WTC11 (cell line): ENCODE measurements around the gene KRT86. TPM values are rescaled to one million over a fixed set of nuclear protein-coding genes. Genes with fewer than 3 reads are reported as not detected.

ENCODE experiments used
- ATAC-seq: fragments of 200-7000 bp; cut with Tn5 transposase; 2 replicates; pipeline ENCODE4 v1.10.0; 2021; ENCODE audit warnings: mild to moderate bottlenecking, moderate library complexity
- CTCF ChIA-PET: fragments of 300-600 bp; sonication (Branson Sonifier 250); formaldehyde crosslinking; loops from one replicate; lab custom pipeline; 2021; ENCODE audit warnings: antibody characterized with exemption; lab: Charles Lee
- POLR2A ChIA-PET: fragments of 350-600 bp; sonication (Branson Sonifier 250); formaldehyde crosslinking; loops from one replicate; lab custom pipeline; 2021; ENCODE audit warnings: antibody characterized with exemption; lab: Charles Lee
- DNase-seq: peaks from one replicate; pipeline ENCODE4 v3.0.0; 2021; ENCODE audit warnings: low spot score
- H3K27ac Mint-ChIP-seq: 2 replicates; pipeline ENCODE4 v1.8.0; 2021; ENCODE audit warnings: mixed read lengths
- H3K27me3 Mint-ChIP-seq: 2 replicates; pipeline ENCODE4 v1.8.0; 2021; ENCODE audit warnings: low read depth, mild to moderate bottlenecking, moderate library complexity, mixed read lengths
- H3K36me3 Mint-ChIP-seq: 2 replicates; pipeline ENCODE4 v1.8.0; 2021; ENCODE audit warnings: mixed read lengths
- H3K4me1 Mint-ChIP-seq: 2 replicates; pipeline ENCODE4 v1.8.0; 2022; ENCODE audit warnings: mixed read lengths
- H3K4me3 Mint-ChIP-seq: 2 replicates; pipeline ENCODE4 v1.8.0; 2021; ENCODE audit warnings: mild to moderate bottlenecking, moderate library complexity, mixed read lengths
- H3K9me3 Mint-ChIP-seq: 2 replicates; pipeline ENCODE4 v1.8.0; 2021; ENCODE audit warnings: mixed read lengths
- CBFB ChIP-seq: sonication (generic); formaldehyde crosslinking; IDR thresholded peaks from 2 replicates; pipeline ENCODE4 v1.8.1; 2022; ENCODE audit warnings: mild to moderate bottlenecking, low read depth, missing genetic modification reagents
- CREM ChIP-seq: sonication (generic); formaldehyde crosslinking; IDR thresholded peaks from 2 replicates; pipeline ENCODE4 v1.8.1; 2022; ENCODE audit warnings: mild to moderate bottlenecking, missing genetic modification reagents, moderate library complexity
- ESRRA ChIP-seq: sonication (generic); formaldehyde crosslinking; IDR thresholded peaks from 2 replicates; pipeline ENCODE4 v1.8.1; 2022; ENCODE audit warnings: mild to moderate bottlenecking, missing genetic modification reagents, borderline replicate concordance
- FOXP1 ChIP-seq: sonication (generic); formaldehyde crosslinking; IDR thresholded peaks from 2 replicates; pipeline ENCODE4 v1.8.0; 2022; ENCODE audit warnings: missing genetic modification reagents, mild to moderate bottlenecking, moderate library complexity, borderline replicate concordance
- GABPB1 ChIP-seq: sonication (generic); formaldehyde crosslinking; IDR thresholded peaks from 2 replicates; pipeline ENCODE4 v1.8.1; 2023; ENCODE audit warnings: mild to moderate bottlenecking, missing genetic modification reagents
- MYBL2 ChIP-seq: sonication (generic); formaldehyde crosslinking; IDR thresholded peaks from 2 replicates; pipeline ENCODE4 v1.8.1; 2023; ENCODE audit warnings: mild to moderate bottlenecking, moderate library complexity, missing genetic modification reagents
- RELA ChIP-seq: sonication (generic); formaldehyde crosslinking; IDR thresholded peaks from 2 replicates; pipeline ENCODE4 v1.8.1; 2022; ENCODE audit warnings: missing genetic modification reagents, mild to moderate bottlenecking, borderline replicate concordance
- RORB ChIP-seq: fragments of 250-450 bp; sonication (Bioruptor Pico); IDR thresholded peaks from 2 replicates; pipeline ENCODE4 v1.9.0; 2021; ENCODE audit warnings: mild to moderate bottlenecking
- ZNF232 ChIP-seq: sonication (generic); formaldehyde crosslinking; IDR thresholded peaks from 2 replicates; pipeline ENCODE4 v1.8.0; 2022; ENCODE audit warnings: mild to moderate bottlenecking, missing genetic modification reagents
- ZNF263 ChIP-seq: sonication (generic); formaldehyde crosslinking; IDR thresholded peaks from 2 replicates; pipeline ENCODE4 v1.8.1; 2022; ENCODE audit warnings: low read depth, mild to moderate bottlenecking, moderate library complexity, missing genetic modification reagents
- total RNA-seq: library from RNA; stranded (reverse); gene quantifications from 3 replicates; pipeline ENCODE4 v1.2.3, GENCODE V29; 2021
- TF ChIP-seq, protein P1 (sequence below): fragments of 250-450 bp; sonication (Bioruptor Pico); IDR thresholded peaks from 2 replicates; pipeline ENCODE4 v1.9.0; 2021; ENCODE audit warnings: mild to moderate bottlenecking
- TF ChIP-seq, protein P2 (sequence below): fragments of 250-450 bp; sonication (Bioruptor Pico); IDR thresholded peaks from 2 replicates; pipeline ENCODE4 v2.1.2; 2022; ENCODE audit warnings: mild to moderate bottlenecking, moderate library complexity
- TF ChIP-seq, protein P3 (sequence below): sonication (generic); formaldehyde crosslinking; IDR thresholded peaks from 2 replicates; pipeline ENCODE4 v1.8.1; 2023; ENCODE audit warnings: mild to moderate bottlenecking, moderate library complexity, missing genetic modification reagents
- TF ChIP-seq, protein P4 (sequence below): sonication (generic); formaldehyde crosslinking; IDR thresholded peaks from 2 replicates; pipeline ENCODE4 v1.8.0; 2022; ENCODE audit warnings: mild to moderate bottlenecking, missing genetic modification reagents
- TF ChIP-seq, protein P5 (sequence below): sonication (generic); formaldehyde crosslinking; IDR thresholded peaks from 2 replicates; pipeline ENCODE4 v1.8.1; 2022; ENCODE audit warnings: mild to moderate bottlenecking, missing genetic modification reagents, moderate library complexity, borderline replicate concordance
- TF ChIP-seq, protein P6 (sequence below): sonication (generic); formaldehyde crosslinking; IDR thresholded peaks from 2 replicates; pipeline ENCODE4 v1.8.1; 2022; ENCODE audit warnings: mild to moderate bottlenecking, moderate library complexity, missing genetic modification reagents
- TF ChIP-seq, protein P7 (sequence below): sonication (generic); formaldehyde crosslinking; IDR thresholded peaks from 2 replicates; pipeline ENCODE4 v1.8.0; 2023; ENCODE audit warnings: missing genetic modification reagents
- TF ChIP-seq, protein P8 (sequence below): sonication (generic); formaldehyde crosslinking; IDR thresholded peaks from 2 replicates; pipeline ENCODE4 v1.8.0; 2022; ENCODE audit warnings: mild to moderate bottlenecking, missing genetic modification reagents

The KRT86 gene
- total RNA-seq, 1 experiment from 2014 or later, result 0.11 TPM

DNA sequence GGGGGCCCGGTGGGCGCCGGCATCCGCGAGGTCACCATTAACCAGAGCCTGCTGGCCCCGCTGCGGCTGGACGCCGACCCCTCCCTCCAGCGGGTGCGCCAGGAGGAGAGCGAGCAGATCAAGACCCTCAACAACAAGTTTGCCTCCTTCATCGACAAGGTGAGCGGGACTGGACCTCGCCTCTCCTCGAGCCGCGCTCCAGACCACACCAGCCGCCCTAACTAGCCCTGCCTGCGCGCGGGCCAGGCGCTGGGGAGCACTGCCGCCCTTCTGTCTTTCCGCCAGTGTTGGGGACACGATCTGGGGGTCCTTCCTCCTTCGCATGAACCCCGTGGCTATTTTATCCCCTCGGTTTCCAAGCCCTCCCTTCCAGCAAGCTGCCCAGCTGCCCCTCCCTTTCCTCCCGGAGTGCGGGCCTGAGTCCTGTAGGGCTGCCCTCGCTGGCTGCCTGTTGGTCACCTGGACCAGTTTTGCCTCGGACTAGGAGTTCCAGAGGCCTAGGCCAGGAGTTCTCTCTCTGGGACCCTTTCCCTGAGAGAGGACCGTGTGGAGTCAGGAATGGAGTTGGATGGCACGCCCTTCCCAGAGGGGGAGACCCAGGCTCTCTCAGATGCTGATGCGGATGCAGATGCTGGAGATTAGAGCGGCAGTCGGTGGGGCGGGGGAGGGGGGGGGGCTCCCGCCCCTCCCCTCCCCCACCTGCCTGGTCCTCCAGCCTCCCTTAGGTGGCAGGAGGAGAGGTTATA, 40.8 kb upstream of the KRT86 start:
- peak; percentile 46 for DNase-seq
- Mint-ChIP-seq H3K36me3 (no peaks in the 10 kb centered on the region), H3K27ac (no peak overlapping the region; the same call in 1 of the 2 replicates), H3K9me3 (no peaks in the 10 kb centered on the region), H3K27me3 (peaks cover 51% of the 10 kb centered on the region), H3K4me1 (peaks cover 57% of the 10 kb centered on the region), H3K4me3 (peak overlapping the region; percentile 78)
- ATAC-seq, result peak; percentile 43
- ChIA-PET POLR2A (interaction anchor here (1.3 kb wide), 1 partner anchor 11 kb away, joined by 3 read pairs; no protein-coding TSS in a partner anchor), CTCF (interaction anchor here (0.6 to 5.9 kb wide), 15 partner anchors 10 to 341 kb away, joined by 3 to 56 read pairs (median 4); no protein-coding TSS in a partner anchor)
- TF ChIP-seq, protein P1, sequence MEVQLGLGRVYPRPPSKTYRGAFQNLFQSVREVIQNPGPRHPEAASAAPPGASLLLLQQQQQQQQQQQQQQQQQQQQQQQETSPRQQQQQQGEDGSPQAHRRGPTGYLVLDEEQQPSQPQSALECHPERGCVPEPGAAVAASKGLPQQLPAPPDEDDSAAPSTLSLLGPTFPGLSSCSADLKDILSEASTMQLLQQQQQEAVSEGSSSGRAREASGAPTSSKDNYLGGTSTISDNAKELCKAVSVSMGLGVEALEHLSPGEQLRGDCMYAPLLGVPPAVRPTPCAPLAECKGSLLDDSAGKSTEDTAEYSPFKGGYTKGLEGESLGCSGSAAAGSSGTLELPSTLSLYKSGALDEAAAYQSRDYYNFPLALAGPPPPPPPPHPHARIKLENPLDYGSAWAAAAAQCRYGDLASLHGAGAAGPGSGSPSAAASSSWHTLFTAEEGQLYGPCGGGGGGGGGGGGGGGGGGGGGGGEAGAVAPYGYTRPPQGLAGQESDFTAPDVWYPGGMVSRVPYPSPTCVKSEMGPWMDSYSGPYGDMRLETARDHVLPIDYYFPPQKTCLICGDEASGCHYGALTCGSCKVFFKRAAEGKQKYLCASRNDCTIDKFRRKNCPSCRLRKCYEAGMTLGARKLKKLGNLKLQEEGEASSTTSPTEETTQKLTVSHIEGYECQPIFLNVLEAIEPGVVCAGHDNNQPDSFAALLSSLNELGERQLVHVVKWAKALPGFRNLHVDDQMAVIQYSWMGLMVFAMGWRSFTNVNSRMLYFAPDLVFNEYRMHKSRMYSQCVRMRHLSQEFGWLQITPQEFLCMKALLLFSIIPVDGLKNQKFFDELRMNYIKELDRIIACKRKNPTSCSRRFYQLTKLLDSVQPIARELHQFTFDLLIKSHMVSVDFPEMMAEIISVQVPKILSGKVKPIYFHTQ (CRISPR knock-in tag), result no peak
- TF ChIP-seq FOXP1 (CRISPR knock-in tag) (0 out of 2 replicates have a peak, but pooled peaks have one; percentile 8), ESRRA (CRISPR knock-in tag) (0 out of 2 replicates have a peak, but pooled peaks have one; percentile 44), GABPB1 (CRISPR knock-in tag) (no peak), ZNF263 (CRISPR knock-in tag) (no peak), RELA (0 out of 2 replicates have a peak, but pooled peaks have one; percentile 3), MYBL2 (CRISPR knock-in tag) (no peak)
- TF ChIP-seq, protein P2, sequence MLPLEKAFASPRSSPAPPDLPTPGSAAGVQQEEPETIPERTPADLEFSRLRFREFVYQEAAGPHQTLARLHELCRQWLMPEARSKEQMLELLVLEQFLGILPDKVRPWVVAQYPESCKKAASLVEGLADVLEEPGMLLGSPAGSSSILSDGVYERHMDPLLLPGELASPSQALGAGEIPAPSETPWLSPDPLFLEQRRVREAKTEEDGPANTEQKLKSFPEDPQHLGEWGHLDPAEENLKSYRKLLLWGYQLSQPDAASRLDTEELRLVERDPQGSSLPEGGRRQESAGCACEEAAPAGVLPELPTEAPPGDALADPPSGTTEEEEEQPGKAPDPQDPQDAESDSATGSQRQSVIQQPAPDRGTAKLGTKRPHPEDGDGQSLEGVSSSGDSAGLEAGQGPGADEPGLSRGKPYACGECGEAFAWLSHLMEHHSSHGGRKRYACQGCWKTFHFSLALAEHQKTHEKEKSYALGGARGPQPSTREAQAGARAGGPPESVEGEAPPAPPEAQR, result no peak
- TF ChIP-seq, protein P3, sequence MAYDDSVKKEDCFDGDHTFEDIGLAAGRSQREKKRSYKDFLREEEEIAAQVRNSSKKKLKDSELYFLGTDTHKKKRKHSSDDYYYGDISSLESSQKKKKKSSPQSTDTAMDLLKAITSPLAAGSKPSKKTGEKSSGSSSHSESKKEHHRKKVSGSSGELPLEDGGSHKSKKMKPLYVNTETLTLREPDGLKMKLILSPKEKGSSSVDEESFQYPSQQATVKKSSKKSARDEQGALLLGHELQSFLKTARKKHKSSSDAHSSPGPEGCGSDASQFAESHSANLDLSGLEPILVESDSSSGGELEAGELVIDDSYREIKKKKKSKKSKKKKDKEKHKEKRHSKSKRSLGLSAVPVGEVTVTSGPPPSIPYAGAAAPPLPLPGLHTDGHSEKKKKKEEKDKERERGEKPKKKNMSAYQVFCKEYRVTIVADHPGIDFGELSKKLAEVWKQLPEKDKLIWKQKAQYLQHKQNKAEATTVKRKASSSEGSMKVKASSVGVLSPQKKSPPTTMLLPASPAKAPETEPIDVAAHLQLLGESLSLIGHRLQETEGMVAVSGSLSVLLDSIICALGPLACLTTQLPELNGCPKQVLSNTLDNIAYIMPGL (CRISPR knock-in tag), result no peak
- TF ChIP-seq, all 79 proteins: peak for 3

DNA sequence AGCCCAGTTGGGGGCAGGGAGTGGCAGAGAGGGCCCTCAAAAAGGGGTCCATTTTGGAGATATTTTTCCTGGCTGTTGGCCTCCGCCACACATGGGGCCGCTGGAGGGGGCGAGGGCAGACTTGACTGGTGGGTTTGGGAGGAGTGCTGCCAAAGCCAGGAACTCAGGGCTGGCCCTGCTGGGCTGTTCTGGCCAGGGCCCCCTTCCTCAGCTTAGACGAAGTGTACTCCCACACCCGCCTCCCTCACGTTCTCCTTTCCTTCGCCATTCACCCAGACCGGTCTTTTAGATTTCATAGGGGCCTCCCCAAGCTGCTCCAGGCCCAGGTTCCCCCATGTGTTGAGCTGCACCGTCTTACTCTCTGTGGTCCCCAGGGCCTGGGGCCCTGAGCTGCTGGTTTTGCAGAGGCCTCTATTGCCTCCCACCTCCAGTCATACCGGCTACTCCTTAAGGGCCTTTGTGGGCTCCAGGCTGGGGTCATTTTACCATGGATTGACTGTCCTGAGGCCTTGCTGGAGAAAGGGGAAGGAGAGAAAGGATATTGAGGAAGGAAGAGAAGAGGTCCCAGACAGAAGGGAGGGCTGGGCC, 40.1 kb upstream of the KRT86 start:
- DNase-seq (no peak), ATAC-seq (peak; percentile 4)
- H3K27me3 Mint-ChIP-seq, result peaks cover 51% of the 10 kb centered on the region
- H3K4me3 Mint-ChIP-seq, result no peak overlapping the region
- POLR2A ChIA-PET, result no interaction called here
- CTCF ChIA-PET, result interaction anchor here (0.6 to 5.9 kb wide), 10 partner anchors 12 to 342 kb away, joined by 3 to 56 read pairs (median 4); no protein-coding TSS in a partner anchor
- no peaks in the 10 kb centered on the region for H3K36me3 Mint-ChIP-seq
- no peak overlapping the region for H3K27ac Mint-ChIP-seq
- H3K4me1 Mint-ChIP-seq, result peaks cover 63% of the 10 kb centered on the region
- H3K9me3 Mint-ChIP-seq, result no peaks in the 10 kb centered on the region
- TF ChIP-seq, protein P4, sequence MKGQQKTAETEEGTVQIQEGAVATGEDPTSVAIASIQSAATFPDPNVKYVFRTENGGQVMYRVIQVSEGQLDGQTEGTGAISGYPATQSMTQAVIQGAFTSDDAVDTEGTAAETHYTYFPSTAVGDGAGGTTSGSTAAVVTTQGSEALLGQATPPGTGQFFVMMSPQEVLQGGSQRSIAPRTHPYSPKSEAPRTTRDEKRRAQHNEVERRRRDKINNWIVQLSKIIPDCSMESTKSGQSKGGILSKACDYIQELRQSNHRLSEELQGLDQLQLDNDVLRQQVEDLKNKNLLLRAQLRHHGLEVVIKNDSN (CRISPR knock-in tag), result no peak
- no peak for TF ChIP-seq CBFB (CRISPR knock-in tag)
- TF ChIP-seq CREM (CRISPR knock-in tag), result no peak
- TF ChIP-seq, protein P5, sequence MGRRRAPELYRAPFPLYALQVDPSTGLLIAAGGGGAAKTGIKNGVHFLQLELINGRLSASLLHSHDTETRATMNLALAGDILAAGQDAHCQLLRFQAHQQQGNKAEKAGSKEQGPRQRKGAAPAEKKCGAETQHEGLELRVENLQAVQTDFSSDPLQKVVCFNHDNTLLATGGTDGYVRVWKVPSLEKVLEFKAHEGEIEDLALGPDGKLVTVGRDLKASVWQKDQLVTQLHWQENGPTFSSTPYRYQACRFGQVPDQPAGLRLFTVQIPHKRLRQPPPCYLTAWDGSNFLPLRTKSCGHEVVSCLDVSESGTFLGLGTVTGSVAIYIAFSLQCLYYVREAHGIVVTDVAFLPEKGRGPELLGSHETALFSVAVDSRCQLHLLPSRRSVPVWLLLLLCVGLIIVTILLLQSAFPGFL (CRISPR knock-in tag), result no peak
- no peak for TF ChIP-seq ESRRA (CRISPR knock-in tag)
- no peak for TF ChIP-seq MYBL2 (CRISPR knock-in tag)
- no peak for TF ChIP-seq ZNF232 (CRISPR knock-in tag)
- TF ChIP-seq, protein P6, sequence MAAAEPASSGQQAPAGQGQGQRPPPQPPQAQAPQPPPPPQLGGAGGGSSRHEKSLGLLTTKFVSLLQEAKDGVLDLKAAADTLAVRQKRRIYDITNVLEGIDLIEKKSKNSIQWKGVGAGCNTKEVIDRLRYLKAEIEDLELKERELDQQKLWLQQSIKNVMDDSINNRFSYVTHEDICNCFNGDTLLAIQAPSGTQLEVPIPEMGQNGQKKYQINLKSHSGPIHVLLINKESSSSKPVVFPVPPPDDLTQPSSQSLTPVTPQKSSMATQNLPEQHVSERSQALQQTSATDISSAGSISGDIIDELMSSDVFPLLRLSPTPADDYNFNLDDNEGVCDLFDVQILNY (CRISPR knock-in tag), result no peak
- no peak for TF ChIP-seq ZNF263 (CRISPR knock-in tag)
- TF ChIP-seq, protein P7, sequence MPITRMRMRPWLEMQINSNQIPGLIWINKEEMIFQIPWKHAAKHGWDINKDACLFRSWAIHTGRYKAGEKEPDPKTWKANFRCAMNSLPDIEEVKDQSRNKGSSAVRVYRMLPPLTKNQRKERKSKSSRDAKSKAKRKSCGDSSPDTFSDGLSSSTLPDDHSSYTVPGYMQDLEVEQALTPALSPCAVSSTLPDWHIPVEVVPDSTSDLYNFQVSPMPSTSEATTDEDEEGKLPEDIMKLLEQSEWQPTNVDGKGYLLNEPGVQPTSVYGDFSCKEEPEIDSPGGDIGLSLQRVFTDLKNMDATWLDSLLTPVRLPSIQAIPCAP, result no peak
- TF ChIP-seq RORB, result no peak
- TF ChIP-seq, protein P1 (CRISPR knock-in tag), result no peak
- TF ChIP-seq, protein P8, sequence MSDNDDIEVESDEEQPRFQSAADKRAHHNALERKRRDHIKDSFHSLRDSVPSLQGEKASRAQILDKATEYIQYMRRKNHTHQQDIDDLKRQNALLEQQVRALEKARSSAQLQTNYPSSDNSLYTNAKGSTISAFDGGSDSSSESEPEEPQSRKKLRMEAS (CRISPR knock-in tag), result no peak
